ENCODE measurements around the gene OR2T6.

DNA sequence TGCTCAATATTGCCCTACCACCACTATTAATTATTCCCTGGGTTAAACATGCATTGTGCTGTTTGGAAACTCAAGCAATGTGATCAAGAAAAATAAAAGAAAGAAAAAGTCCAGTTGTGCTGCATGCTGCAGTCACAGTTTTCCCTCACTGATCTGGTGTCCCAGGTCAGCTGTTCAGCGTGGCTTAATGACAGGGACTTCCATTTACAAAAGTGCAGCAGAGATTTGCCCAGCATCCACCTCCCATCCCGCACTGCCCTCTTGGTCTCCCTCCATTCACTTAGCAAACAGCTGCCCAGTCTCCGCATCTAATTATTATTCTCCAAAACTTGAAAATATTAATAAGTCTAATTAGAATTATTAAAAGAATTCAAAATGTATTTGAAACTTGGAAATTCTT lies 16.1 kb upstream of the OR2T6 start:
- TF ChIP-seq, protein P1, sequence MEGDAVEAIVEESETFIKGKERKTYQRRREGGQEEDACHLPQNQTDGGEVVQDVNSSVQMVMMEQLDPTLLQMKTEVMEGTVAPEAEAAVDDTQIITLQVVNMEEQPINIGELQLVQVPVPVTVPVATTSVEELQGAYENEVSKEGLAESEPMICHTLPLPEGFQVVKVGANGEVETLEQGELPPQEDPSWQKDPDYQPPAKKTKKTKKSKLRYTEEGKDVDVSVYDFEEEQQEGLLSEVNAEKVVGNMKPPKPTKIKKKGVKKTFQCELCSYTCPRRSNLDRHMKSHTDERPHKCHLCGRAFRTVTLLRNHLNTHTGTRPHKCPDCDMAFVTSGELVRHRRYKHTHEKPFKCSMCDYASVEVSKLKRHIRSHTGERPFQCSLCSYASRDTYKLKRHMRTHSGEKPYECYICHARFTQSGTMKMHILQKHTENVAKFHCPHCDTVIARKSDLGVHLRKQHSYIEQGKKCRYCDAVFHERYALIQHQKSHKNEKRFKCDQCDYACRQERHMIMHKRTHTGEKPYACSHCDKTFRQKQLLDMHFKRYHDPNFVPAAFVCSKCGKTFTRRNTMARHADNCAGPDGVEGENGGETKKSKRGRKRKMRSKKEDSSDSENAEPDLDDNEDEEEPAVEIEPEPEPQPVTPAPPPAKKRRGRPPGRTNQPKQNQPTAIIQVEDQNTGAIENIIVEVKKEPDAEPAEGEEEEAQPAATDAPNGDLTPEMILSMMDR (IDR thresholded peaks at IDR 0.05; ENCODE audit: poor library complexity), result no peak
- TF ChIP-seq EZH2 (IDR thresholded peaks at IDR 0.05; ENCODE audit: borderline replicate concordance), result no peak

All from hepatocyte (in vitro differentiated cells).